Measurements from ENCODE around the gene XAF1. TPM values are rescaled to one million over a fixed set of nuclear protein-coding genes. Genes with fewer than 3 reads are reported as not detected.

XAF1 gene
- total RNA-seq, 4 donors from 2014 or later = 6.1 to 15.7 (median 9.8) TPM

DNA sequence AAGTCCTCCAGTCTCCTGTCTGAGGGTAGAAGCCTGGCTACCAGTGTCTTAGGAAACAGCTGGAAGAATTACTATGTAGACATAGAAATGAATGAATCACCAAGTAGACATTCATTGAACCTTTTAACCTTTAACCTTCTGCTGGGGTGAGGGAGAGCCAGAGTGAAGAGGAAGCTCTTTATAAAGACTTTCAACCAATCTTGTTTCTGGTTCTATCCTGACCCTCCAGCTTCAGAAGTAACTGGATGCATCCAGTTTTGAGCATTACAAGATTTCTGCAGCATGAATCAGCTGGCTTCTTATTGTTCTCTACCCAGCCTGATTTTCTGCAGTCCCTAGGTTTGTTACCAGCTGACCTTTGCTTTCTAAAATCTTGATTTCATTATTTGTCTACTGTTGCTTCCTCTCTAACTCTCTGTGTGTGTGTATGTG lies 67.2 kb downstream of the XAF1 start:
- Histone ChIP-seq H3K27ac (no peak overlapping the region), H3K4me1 (no peaks in the 10 kb centered on the region), H3K27me3 (peaks cover 0 to 6% (median 4%) of the 10 kb centered on the region in 3 donors), H3K36me3 (no peaks in the 10 kb centered on the region), H3K9me3 (no peaks in the 10 kb centered on the region), H3K4me3 (no peak overlapping the region)
- TF ChIP-seq POLR2A (IDR thresholded peaks at IDR 0.05) (no peak), CTCF (IDR thresholded peaks at IDR 0.05 in 4 of 5, conservative IDR thresholded peaks at IDR 0.05 in 1 of 5) (no peak)
- no peak for ATAC-seq
- in situ Hi-C loops (cut with MboI; ENCODE audit: low sequenced_read_pairs in 4 of 4) (no loop called here), intact Hi-C loops (cut with DNase I; ENCODE audit: low total_unique reads) (no loop called here)
- no peak for DNase-seq

Other genes starting within 250 kb of the XAF1 start
- gene PITPNM3, start 199.5 kb upstream of the XAF1 start, total RNA-seq = under 1 TPM; 0.13 to 0.87 (median 0.41) TPM
- 1 to 10 TPM; 3.0 to 6.3 (median 3.6) TPM for gene KIAA0753, start 115.3 kb upstream of the XAF1 start, total RNA-seq
- gene TXNDC17, start 115.0 kb upstream of the XAF1 start, total RNA-seq = 100 to 1,000 TPM in 2 of 4 donors, 10 to 100 TPM in 2; 85.5 to 183 (median 106) TPM
- gene MED31, start 104.4 kb upstream of the XAF1 start, total RNA-seq = 1 to 10 TPM; 3.8 to 8.6 (median 7.2) TPM
- gene C17orf100, start 104.3 kb upstream of the XAF1 start, total RNA-seq = under 1 TPM in 1 of 4 donors, not detected in 3; 0.27 TPM
- under 1 TPM in 3 of 4 donors, not detected in 1; 0.10 to 0.64 (median 0.39) TPM for gene SLC13A5, start 42.7 kb upstream of the XAF1 start, total RNA-seq
- gene FBXO39, start 20.2 kb downstream of the XAF1 start, total RNA-seq = not detected
- gene TEKT1, start 75.7 kb downstream of the XAF1 start, total RNA-seq = not detected
- not detected for gene ALOX12, start 240.0 kb downstream of the XAF1 start, total RNA-seq

Measured in gastrocnemius medialis (tissue), 4 donors.